ENCODE data around the gene TBL2.
A peak's percentile ranks its signal among the peaks of the same experiment; 100 is the strongest.
"Not testable (repeated sequence)": the region's sequence is repeated elsewhere in the genome, so short reads cannot be mapped to it uniquely, and the experiment has no call there.

TBL2 gene

GRCh38 chr7:73565675-73566340 is 12.6 kb downstream of the TBL2 start:
- Histone ChIP-seq H3K9ac (ENCODE audit: insufficient read length, low read depth) (no peak overlapping the region), H3K36me3 (ENCODE audit: insufficient read depth, insufficient read length, low read length) (peaks cover 19% of the 10 kb centered on the region), H3K9me3 (ENCODE audit: insufficient read depth, low read length) (no peaks in the 10 kb centered on the region), H3K4me1 (ENCODE audit: insufficient read depth, insufficient read length) (no peaks in the 10 kb centered on the region), H3K4me3 (ENCODE audit: insufficient read length, low read depth) (no peak overlapping the region), H3K27me3 (ENCODE audit: insufficient read depth, insufficient read length) (no peaks in the 10 kb centered on the region)
- no peak for TF ChIP-seq ZNF274 (IDR thresholded peaks at IDR 0.05; ENCODE audit: low read depth, low read length)
- no peak for TF ChIP-seq YY1 (IDR thresholded peaks at IDR 0.05; ENCODE audit: insufficient read depth, insufficient read length)
- TF ChIP-seq SUZ12 (IDR thresholded peaks at IDR 0.05; ENCODE audit: extremely low read depth, insufficient read depth, insufficient read length): no peak
- DNase-seq (ENCODE audit: low read depth, low spot score): no peak

- Histone ChIP-seq H3K4me3 (ENCODE audit: insufficient read length, low read depth) (no peak overlapping the region), H3K36me3 (ENCODE audit: insufficient read depth, insufficient read length, low read length) (no peaks in the 10 kb centered on the region), H3K9me3 (ENCODE audit: insufficient read depth, low read length) (no peaks in the 10 kb centered on the region), H3K27me3 (ENCODE audit: insufficient read depth, insufficient read length) (no peaks in the 10 kb centered on the region), H3K4me1 (ENCODE audit: insufficient read depth, insufficient read length) (peaks cover 4% of the 10 kb centered on the region), H3K9ac (ENCODE audit: insufficient read length, low read depth) (peak overlapping the region; percentile 8)
- TF ChIP-seq ZNF274 (IDR thresholded peaks at IDR 0.05; ENCODE audit: low read depth, low read length): no peak
- TF ChIP-seq YY1 (IDR thresholded peaks at IDR 0.05; ENCODE audit: insufficient read depth, insufficient read length): no peak
- TF ChIP-seq SUZ12 (IDR thresholded peaks at IDR 0.05; ENCODE audit: extremely low read depth, insufficient read depth, insufficient read length): no peak
- no peak for DNase-seq (ENCODE audit: low read depth, low spot score)
Observed at GRCh38 chr7:73560109-73560835, 18.1 kb downstream of the TBL2 start.

- no peaks in the 10 kb centered on the region for H3K9me3 ChIP-seq (ENCODE audit: insufficient read depth, low read length)
- peak within 1 kb of the TSS; percentile 44 for H3K4me3 ChIP-seq (ENCODE audit: insufficient read length, low read depth)
- H3K9ac ChIP-seq (ENCODE audit: insufficient read length, low read depth): peak within 1 kb of the TSS; percentile 85
- DNase-seq (ENCODE audit: low read depth, low spot score): peak; percentile 43
- H3K4me1 ChIP-seq (ENCODE audit: insufficient read depth, insufficient read length): peaks cover 4% of the 10 kb centered on the region
- no peaks in the 10 kb centered on the region for H3K27me3 ChIP-seq (ENCODE audit: insufficient read depth, insufficient read length)
- H3K36me3 ChIP-seq (ENCODE audit: insufficient read depth, insufficient read length, low read length): peaks cover 9% of the 10 kb centered on the region
- TF ChIP-seq SUZ12 (IDR thresholded peaks at IDR 0.05; ENCODE audit: extremely low read depth, insufficient read depth, insufficient read length): no peak
- no peak for TF ChIP-seq ZNF274 (IDR thresholded peaks at IDR 0.05; ENCODE audit: low read depth, low read length)
- TF ChIP-seq YY1 (IDR thresholded peaks at IDR 0.05; ENCODE audit: insufficient read depth, insufficient read length): no peak
Observed at GRCh38 chr7:73557397-73558257, 20.8 kb downstream of the TBL2 start, which contains the start of gene BCL7B. TSS of gene BCL7B (minus strand) at chr7:73557690. CDS start at chr7:73557578, 112 bp downstream.

- TF ChIP-seq ZNF274 (IDR thresholded peaks at IDR 0.05; ENCODE audit: low read depth, low read length): no peak
- no peak for TF ChIP-seq SUZ12 (IDR thresholded peaks at IDR 0.05; ENCODE audit: extremely low read depth, insufficient read depth, insufficient read length)
- no peak for TF ChIP-seq YY1 (IDR thresholded peaks at IDR 0.05; ENCODE audit: insufficient read depth, insufficient read length)
Observed at GRCh38 chr7:73557108-73557396, 21.3 kb downstream of the TBL2 start.

GRCh38 chr7:73556208-73557107 is 21.9 kb downstream of the TBL2 start:
- no peaks in the 10 kb centered on the region for H3K9me3 ChIP-seq (ENCODE audit: insufficient read depth, low read length)
- no peaks in the 10 kb centered on the region for H3K27me3 ChIP-seq (ENCODE audit: insufficient read depth, insufficient read length)
- peaks cover 13% of the 10 kb centered on the region for H3K36me3 ChIP-seq (ENCODE audit: insufficient read depth, insufficient read length, low read length)
- H3K4me1 ChIP-seq (ENCODE audit: insufficient read depth, insufficient read length): peaks cover 4% of the 10 kb centered on the region
- no peak for DNase-seq (ENCODE audit: low read depth, low spot score)
- TF ChIP-seq YY1 (IDR thresholded peaks at IDR 0.05; ENCODE audit: insufficient read depth, insufficient read length) (no peak), ZNF274 (IDR thresholded peaks at IDR 0.05; ENCODE audit: low read depth, low read length) (no peak), SUZ12 (IDR thresholded peaks at IDR 0.05; ENCODE audit: extremely low read depth, insufficient read depth, insufficient read length) (no peak)
- peak overlapping the region; percentile 44 for H3K4me3 ChIP-seq (ENCODE audit: insufficient read length, low read depth)
- peak overlapping the region; percentile 80 for H3K9ac ChIP-seq (ENCODE audit: insufficient read length, low read depth)

More at GRCh38 chr7:73557108-73557396, 21.3 kb downstream of the TBL2 start:
- peak overlapping the region; percentile 85 for H3K9ac ChIP-seq (ENCODE audit: insufficient read length, low read depth)
- no peaks in the 10 kb centered on the region for H3K27me3 ChIP-seq (ENCODE audit: insufficient read depth, insufficient read length)
- peaks cover 4% of the 10 kb centered on the region for H3K4me1 ChIP-seq (ENCODE audit: insufficient read depth, insufficient read length)
- H3K36me3 ChIP-seq (ENCODE audit: insufficient read depth, insufficient read length, low read length): peaks cover 12% of the 10 kb centered on the region
- H3K4me3 ChIP-seq (ENCODE audit: insufficient read length, low read depth): peak overlapping the region; percentile 44
- peak; percentile 88 for DNase-seq (ENCODE audit: low read depth, low spot score)
- H3K9me3 ChIP-seq (ENCODE audit: insufficient read depth, low read length): no peaks in the 10 kb centered on the region

GRCh38 chr7:73555411-73555982 is 22.9 kb downstream of the TBL2 start:
- Histone ChIP-seq H3K36me3 (ENCODE audit: insufficient read depth, insufficient read length, low read length) (peaks cover 18% of the 10 kb centered on the region), H3K9ac (ENCODE audit: insufficient read length, low read depth) (peak overlapping the region; percentile 10), H3K27me3 (ENCODE audit: insufficient read depth, insufficient read length) (no peaks in the 10 kb centered on the region), H3K4me3 (ENCODE audit: insufficient read length, low read depth) (no peak overlapping the region), H3K9me3 (ENCODE audit: insufficient read depth, low read length) (no peaks in the 10 kb centered on the region), H3K4me1 (ENCODE audit: insufficient read depth, insufficient read length) (peaks cover 4% of the 10 kb centered on the region)
- TF ChIP-seq SUZ12 (IDR thresholded peaks at IDR 0.05; ENCODE audit: extremely low read depth, insufficient read depth, insufficient read length) (no peak), ZNF274 (IDR thresholded peaks at IDR 0.05; ENCODE audit: low read depth, low read length) (no peak), YY1 (IDR thresholded peaks at IDR 0.05; ENCODE audit: insufficient read depth, insufficient read length) (no peak)
- no peak for DNase-seq (ENCODE audit: low read depth, low spot score)

GRCh38 chr7:73550093-73550492 is 28.3 kb downstream of the TBL2 start:
- DNase-seq (ENCODE audit: low read depth, low spot score); H3K4me3 ChIP-seq (ENCODE audit: insufficient read length, low read depth); H3K27me3 ChIP-seq (ENCODE audit: insufficient read depth, insufficient read length); H3K9me3 ChIP-seq (ENCODE audit: insufficient read depth, low read length); H3K4me1 ChIP-seq (ENCODE audit: insufficient read depth, insufficient read length); H3K9ac ChIP-seq (ENCODE audit: insufficient read length, low read depth): not testable (repeated sequence)
- H3K36me3 ChIP-seq (ENCODE audit: insufficient read depth, insufficient read length, low read length): peaks cover 30% of the 10 kb centered on the region
